HG02885 (cell line): ENCODE measurements around the gene CPO.
A peak's percentile ranks its signal among the peaks of the same experiment; 100 is the strongest.
"Not testable (repeated sequence)": the region's sequence is repeated elsewhere in the genome, so short reads cannot be mapped to it uniquely, and the experiment has no call there.

Experiments
- ATAC-seq: cut with Tn5 transposase; IDR thresholded peaks from one replicate; pipeline ENCODE4 v1.9.1; 2021; ENCODE audit warnings: mild to moderate bottlenecking; ENCODE audit not compliant: unreplicated experiment, poor library complexity

Gene CPO

GRCh38 chr2:206939340-206939739, at the start of gene CPO:
Gene CPO (plus strand): TSS chr2:206939518. CDS start chr2:206939600, 82 bp downstream.
- ATAC-seq = no peak

GRCh38 chr2:206890179-206890578, 49.1 kb upstream of the CPO start:
- ATAC-seq = no peak

GRCh38 chr2:206890926-206891325, 48.4 kb upstream of the CPO start:
- ATAC-seq = no peak

GRCh38 chr2:206915121-206915520, 24.2 kb upstream of the CPO start:
- peak; percentile 60 for ATAC-seq

GRCh38 chr2:206918263-206918662, 21.1 kb upstream of the CPO start:
- no peak for ATAC-seq

- no peak for ATAC-seq
Observed at GRCh38 chr2:206920310-206920709, 19.0 kb upstream of the CPO start.

GRCh38 chr2:206920951-206921350, 18.4 kb upstream of the CPO start:
- no peak for ATAC-seq

GRCh38 chr2:206921529-206921928, 17.8 kb upstream of the CPO start:
- no peak for ATAC-seq

GRCh38 chr2:206935991-206936842, 3.1 kb upstream of the CPO start:
- ATAC-seq = no peak

GRCh38 chr2:206936843-206937230, 2.5 kb upstream of the CPO start:
- ATAC-seq = no peak

- ATAC-seq = peak; percentile 100
Observed at GRCh38 chr2:206937555-206937954, 1.8 kb upstream of the CPO start.

GRCh38 chr2:206940546-206940945, 1.2 kb downstream of the CPO start:
- ATAC-seq = no peak

GRCh38 chr2:206942592-206943478, 3.5 kb downstream of the CPO start:
- no peak for ATAC-seq

GRCh38 chr2:206953404-206953803, 14.1 kb downstream of the CPO start:
- not testable (repeated sequence) for ATAC-seq

GRCh38 chr2:206955253-206955652, 15.9 kb downstream of the CPO start:
- no peak for ATAC-seq

GRCh38 chr2:206958261-206958660, 18.9 kb downstream of the CPO start:
- ATAC-seq = no peak

GRCh38 chr2:206962966-206963365, 23.6 kb downstream of the CPO start:
- no peak for ATAC-seq

- ATAC-seq = no peak
Observed at GRCh38 chr2:206968134-206969086, 29.1 kb downstream of the CPO start.

- no peak for ATAC-seq
Observed at GRCh38 chr2:206969192-206969591, 29.9 kb downstream of the CPO start.
